H1 (cell line): ENCODE results near the gene CCNH. TPM values are rescaled to one million over a fixed set of nuclear protein-coding genes. Genes with fewer than 3 reads are reported as not detected.

Experiments used
- CTCF ChIA-PET: fragments of 300-600 bp; sonication (Branson Sonifier 250); formaldehyde crosslinking; loops from one replicate; lab custom pipeline; 2021; ENCODE audit not compliant: partially characterized antibody; lab: Charles Lee
- POLR2A ChIA-PET: fragments of 300-600 bp; sonication (Branson Sonifier 250); formaldehyde crosslinking; loops from one replicate; lab custom pipeline; 2021; ENCODE audit warnings: inconsistent platforms; ENCODE audit not compliant: partially characterized antibody; lab: Charles Lee
- DNase-seq, 2 experiments: peaks; one replicate each; pipeline versions ENCODE4 v3.0.0 to v3.0.0-alpha.2; 2010 to 2022; ENCODE audit warnings: low spot score in 2 of 2, low read depth in 1 of 2, mixed read lengths in 1 of 2
- FAIRE-seq: peaks from 2 replicates; lab custom pipeline; 2011; peaks lifted over from hg19 to GRCh38; lab: Jason Lieb, UNC
- H2AFZ ChIP-seq: 2 replicates; pipeline ENCODE4 v1.8.1; 2012; ENCODE audit warnings: low read length, inconsistent platforms
- H2AK5ac ChIP-seq: 2 replicates; pipeline ENCODE4 v1.6.1; 2013; ENCODE audit warnings: low read depth, low read length
- H2BK120ac ChIP-seq: replicated peaks from 2 replicates; pipeline ENCODE3; 2013; ENCODE audit warnings: low read depth, low read length, inconsistent platforms
- H2BK12ac ChIP-seq: 2 replicates; pipeline ENCODE4 v1.6.1; 2013; ENCODE audit warnings: low read depth, low read length
- H2BK15ac ChIP-seq: 2 replicates; pipeline ENCODE4 v1.6.1; 2013; ENCODE audit warnings: low read length
- H2BK20ac ChIP-seq: 2 replicates; pipeline ENCODE4 v1.6.1; 2013; ENCODE audit warnings: low read length
- H2BK5ac ChIP-seq: 2 replicates; pipeline ENCODE4 v1.6.1; 2013; ENCODE audit warnings: low read depth, low read length
- H3K14ac ChIP-seq: 2 replicates; pipeline ENCODE4 v1.6.1; 2013; ENCODE audit warnings: inconsistent platforms; ENCODE audit not compliant: insufficient read length
- H3K18ac ChIP-seq: 2 replicates; pipeline ENCODE4 v1.6.1; 2013; ENCODE audit warnings: low read length; ENCODE audit errors: extremely low read depth
- H3K23ac ChIP-seq: 2 replicates; pipeline ENCODE4 v1.6.1; 2013; ENCODE audit warnings: inconsistent platforms; ENCODE audit not compliant: insufficient read length
- H3K23me2 ChIP-seq: 2 replicates; pipeline ENCODE4 v1.6.1; 2013; ENCODE audit warnings: low read depth, low read length
- H3K27ac ChIP-seq: 2 replicates; pipeline ENCODE4 v1.6.1; 2011; ENCODE audit warnings: low read depth, low read length, inconsistent platforms
- H3K27me3 ChIP-seq, 4 experiments: replicated peaks in 1 of 4; 1 replicate in 1 of 4; 2 replicates in 3 of 4; pipeline versions ENCODE4 v1.6.1 to v1.8.1; 2011 to 2013; ENCODE audit warnings: low read length in 3 of 4, mild to moderate bottlenecking in 3 of 4, inconsistent platforms in 2 of 4, mixed read lengths in 2 of 4, moderate library complexity in 1 of 4; ENCODE audit not compliant: control insufficient read depth in 3 of 4, insufficient read depth in 3 of 4; ENCODE audit errors: extremely low read depth in 1 of 4
- H3K36me3 ChIP-seq, 4 experiments: 2 replicates each; pipeline versions ENCODE4 v1.6.1 to v1.8.1; 2011 to 2013; ENCODE audit warnings: mild to moderate bottlenecking in 4 of 4, low read length in 3 of 4, moderate library complexity in 2 of 4, control low read depth in 1 of 4, inconsistent platforms in 1 of 4; ENCODE audit not compliant: insufficient read depth in 4 of 4, control insufficient read depth in 2 of 4
- H3K4ac ChIP-seq: replicated peaks from 2 replicates; pipeline ENCODE3; 2013; ENCODE audit warnings: low read length, low read depth, mixed read lengths, inconsistent platforms; ENCODE audit not compliant: insufficient read length
- H3K4me1 ChIP-seq, 4 experiments: replicated peaks in 1 of 4; 1 replicate in 1 of 4; 2 replicates in 3 of 4; pipeline versions ENCODE4 v1.6.1 to v1.8.1; 2011 to 2013; ENCODE audit warnings: low read length in 3 of 4, inconsistent platforms in 2 of 4, mixed read lengths in 1 of 4; ENCODE audit not compliant: insufficient read depth in 4 of 4, control insufficient read depth in 3 of 4
- H3K4me2 ChIP-seq, 2 experiments: 2 replicates each; pipeline versions ENCODE4 v1.6.1 to v1.8.1; 2011 to 2013; ENCODE audit warnings: low read depth in 2 of 2, low read length in 2 of 2, control low read depth in 1 of 2, inconsistent platforms in 1 of 2, mild to moderate bottlenecking in 1 of 2; ENCODE audit not compliant: insufficient read depth in 1 of 2
- H3K4me3 ChIP-seq, 4 experiments: fragments of 200-600, 300-600 bp in 1 of 4; sonication (generic), shearing (Covaris generic), sonication (Bioruptor Twin) in 1 of 4; 2 replicates each; pipeline versions ENCODE4 v1.5.1 to v1.8.1; 2011 to 2016; ENCODE audit warnings: low read length in 4 of 4, low read depth in 3 of 4, control low read depth in 2 of 4, inconsistent platforms in 2 of 4, mild to moderate bottlenecking in 2 of 4, mixed read lengths in 1 of 4, moderate library complexity in 1 of 4; ENCODE audit not compliant: insufficient read depth in 2 of 4; ENCODE audit errors: extremely low read depth in 1 of 4
- H3K56ac ChIP-seq: replicated peaks from 2 replicates; pipeline ENCODE3; 2013; ENCODE audit warnings: low read depth, mild to moderate bottlenecking, mixed read lengths, low read length, inconsistent platforms; ENCODE audit not compliant: insufficient read length
- H3K79me1 ChIP-seq: 2 replicates; pipeline ENCODE4 v1.6.1; 2013; ENCODE audit warnings: low read depth, low read length, control low read depth
- H3K79me2 ChIP-seq, 2 experiments: 2 replicates each; pipeline versions ENCODE4 v1.6.1 to v1.8.1; 2012 to 2013; ENCODE audit warnings: low read length in 2 of 2, mild to moderate bottlenecking in 2 of 2, inconsistent platforms in 1 of 2; ENCODE audit not compliant: insufficient read depth in 2 of 2, control insufficient read depth in 1 of 2
- H3K9ac ChIP-seq, 4 experiments: replicated peaks in 1 of 4; 1 replicate in 1 of 4; 2 replicates in 3 of 4; pipeline versions ENCODE4 v1.6.1 to v1.8.1; 2011 to 2013; ENCODE audit warnings: low read depth in 3 of 4, low read length in 3 of 4, control low read depth in 2 of 4, mild to moderate bottlenecking in 2 of 4, moderate library complexity in 2 of 4, inconsistent platforms in 1 of 4; ENCODE audit errors: extremely low read depth in 1 of 4
- H3K9me3 ChIP-seq, 2 experiments: 2 replicates each; pipeline versions ENCODE4 v1.6.1 to v1.8.1; 2012 to 2013; ENCODE audit warnings: mild to moderate bottlenecking in 2 of 2, moderate library complexity in 2 of 2, control low read depth in 1 of 2, inconsistent platforms in 1 of 2, low read depth in 1 of 2, low read length in 1 of 2, mixed read lengths in 1 of 2; ENCODE audit not compliant: insufficient read depth in 2 of 2
- H4K20me1 ChIP-seq, 2 experiments: replicated peaks in 1 of 2; 2 replicates each; pipeline versions ENCODE3 to v1.8.1; 2011 to 2013; ENCODE audit warnings: inconsistent platforms in 2 of 2, low read length in 2 of 2, mild to moderate bottlenecking in 1 of 2; ENCODE audit not compliant: insufficient read depth in 2 of 2, control insufficient read depth in 1 of 2
- H4K5ac ChIP-seq: 2 replicates; pipeline ENCODE4 v1.6.1; 2013; ENCODE audit warnings: low read length, low read depth, mixed read lengths, inconsistent platforms; ENCODE audit not compliant: insufficient read length
- H4K8ac ChIP-seq: 2 replicates; pipeline ENCODE4 v1.8.0; 2013; ENCODE audit warnings: mild to moderate bottlenecking, moderate library complexity, low read length, inconsistent platforms; ENCODE audit not compliant: insufficient read depth; ENCODE audit errors: extremely low read depth
- H4K91ac ChIP-seq: replicated peaks from 2 replicates; pipeline ENCODE3; 2013; ENCODE audit warnings: low read length, mixed read lengths, inconsistent platforms; ENCODE audit not compliant: insufficient read length
- CBX8 ChIP-seq: fragments of 300-800, 300-1000 bp; sonication (generic); IDR thresholded peaks from 2 replicates; pipeline ENCODE4 v1.7.1; 2016; ENCODE audit warnings: low read depth, low read length, borderline replicate concordance
- CTBP2 ChIP-seq: IDR thresholded peaks from 2 replicates; pipeline ENCODE4 v1.7.0; 2011; ENCODE audit warnings: borderline replicate concordance, mild to moderate bottlenecking, moderate library complexity, mixed read lengths, low read length; ENCODE audit not compliant: insufficient read depth, insufficient read length
- KDM1A ChIP-seq: fragments of 200-600, 300-600 bp; sonication (generic); IDR thresholded peaks from 2 replicates; pipeline ENCODE4 v1.7.1; 2016; ENCODE audit warnings: mild to moderate bottlenecking, low read length, borderline replicate concordance
- KDM5A ChIP-seq: fragments of 200-600 bp; IDR thresholded peaks from 2 replicates; pipeline ENCODE4 v1.7.1; 2012; ENCODE audit warnings: mild to moderate bottlenecking, low read length, inconsistent platforms, mixed read lengths
- PHF8 ChIP-seq: fragments of 200-600 bp; sonication (generic); conservative IDR thresholded peaks from 2 replicates; pipeline ENCODE4 v1.7.1; 2012; ENCODE audit warnings: low read depth, mild to moderate bottlenecking, inconsistent platforms, low read length, moderate library complexity
- POU5F1 ChIP-seq: IDR thresholded peaks from 2 replicates; pipeline ENCODE4 v1.6.1; 2011; ENCODE audit warnings: low read depth, mild to moderate bottlenecking, low read length, moderate library complexity
- RAD21 ChIP-seq, 2 experiments: IDR thresholded peaks in 1 of 2; conservative IDR thresholded peaks in 1 of 2; 2 replicates each; pipeline ENCODE4 v1.6.1; 2011; ENCODE audit warnings: low read depth in 2 of 2, low read length in 2 of 2, improper control_type of control experiment in 1 of 2, inconsistent platforms in 1 of 2, mild to moderate bottlenecking in 1 of 2, moderate library complexity in 1 of 2
- SRF ChIP-seq: IDR thresholded peaks from 2 replicates; pipeline ENCODE4 v1.6.1; 2011; ENCODE audit warnings: mild to moderate bottlenecking, low read depth, low read length, moderate library complexity
- WGBS, 2 experiments: shearing (Covaris generic) in 1 of 2; methylation state at CpG; one replicate each; pipeline versions ENCODE4 v1.1.6 to v1.1.7; 2013 to 2015; ENCODE audit warnings: low lambda C conversion rate in 2 of 2, mixed read lengths in 2 of 2, inconsistent platforms in 1 of 2, low coverage in 1 of 2, missing lambda C conversion rate in 1 of 2; ENCODE audit not compliant: insufficient replicate concordance in 2 of 2, insufficient coverage in 1 of 2, insufficient read length in 1 of 2; ENCODE audit errors: extremely low coverage in 1 of 2, missing lambda C conversion rate in 1 of 2; 5-methylcytosine and 5-hydroxymethylcytosine counted together
- polyA plus RNA-seq, 7 experiments: library from polyadenylated mRNA; depleted of rRNA in 3 of 7; stranded (reverse) in 5 of 7; unstranded in 2 of 7; fragments of >200 nt in 5 of 7; fragments of 200-250 nt in 2 of 7; gene quantifications; 1 replicate in 5 of 7; 2 replicates in 1 of 7; 4 replicates in 1 of 7; pipeline versions ENCODE4 v1.2.1 to v1.2.3, GENCODE V29; 2011 to 2013; ENCODE audit warnings: missing spikeins in 2 of 7, mixed read lengths in 2 of 7
- total RNA-seq: library from RNA; stranded (reverse); fragmentation: NEBNext Ultra II Directional; extraction: Animal tissue kit (Norgen Biotek cat#: 25700); gene quantifications from 2 replicates; pipeline ENCODE4 v1.2.1, GENCODE V29; 2021
- TF ChIP-seq, protein P1 (sequence below): IDR thresholded peaks from 2 replicates; pipeline ENCODE4 v1.6.1; 2012; ENCODE audit warnings: inconsistent platforms
- TF ChIP-seq, protein P2 (sequence below), 3 experiments: IDR thresholded peaks; 1 replicate in 2 of 3; 2 replicates in 1 of 3; pipeline versions ENCODE4 v1.5.1 to v1.6.1; 2011; ENCODE audit warnings: low read length in 3 of 3, mild to moderate bottlenecking in 3 of 3, inconsistent platforms in 2 of 3, low read depth in 1 of 3, moderate library complexity in 1 of 3; ENCODE audit not compliant: insufficient read depth in 1 of 3; ENCODE audit errors: control extremely low read depth in 1 of 3

The CCNH gene
- total and polyA plus RNA-seq, 2 of the 8 experiments (the other 6 are each of a cell fraction or from before 2014, with no cell fraction given): 38.2 to 41.8 TPM

- H3K79me1 ChIP-seq: no peaks in the 10 kb centered on the region
- FAIRE-seq (no peak), DNase-seq (no peak)
- H4K8ac ChIP-seq: no peak overlapping the region
- no peaks in the 10 kb centered on the region for H3K79me2 ChIP-seq
- no peak overlapping the region for H3K23ac ChIP-seq
- H3K9ac ChIP-seq: no peak overlapping the region
- no peak overlapping the region for H2AK5ac ChIP-seq
- H3K18ac ChIP-seq: no peak overlapping the region
- H2BK5ac ChIP-seq: no peak overlapping the region
- H4K20me1 ChIP-seq: no peaks in the 10 kb centered on the region
- no peak overlapping the region for H3K56ac ChIP-seq
- H4K5ac ChIP-seq: no peak overlapping the region
- peaks cover 0 to under 1% (median 0%) of the 10 kb centered on the region in 4 experiments; a peak in 1 of 7 replicates for H3K27me3 ChIP-seq
- no peak overlapping the region for H2BK20ac ChIP-seq
- H3K9me3 ChIP-seq: no peaks in the 10 kb centered on the region
- no peak overlapping the region for H2AFZ ChIP-seq
- no peak overlapping the region for H2BK12ac ChIP-seq
- H4K91ac ChIP-seq: no peak overlapping the region
- ChIA-PET POLR2A (interaction anchor here (0.7 kb wide), 1 partner anchor 169 kb away, joined by 3 read pairs; no protein-coding TSS in a partner anchor), CTCF (interaction anchor here (0.9 kb wide), 1 partner anchor 11 kb away, joined by 3 read pairs; no protein-coding TSS in a partner anchor)
- H3K36me3 ChIP-seq: peaks cover 4 to 64% (median 18%) of the 10 kb centered on the region in 4 experiments; a peak in 7 of 8 replicates
- H2BK120ac ChIP-seq: no peak overlapping the region
- H3K23me2 ChIP-seq: no peaks in the 10 kb centered on the region
- H3K4ac ChIP-seq: no peak overlapping the region
- H2BK15ac ChIP-seq: no peak overlapping the region
- H3K4me1 ChIP-seq: no peaks in the 10 kb centered on the region
- H3K14ac ChIP-seq: no peak overlapping the region
- no peak overlapping the region for H3K27ac ChIP-seq
- WGBS, 2 experiments: 81% methylated on average over 1 of the region's 1 CpG; no CpG with 5 or more reads in 1 of the 2 experiments
- no peak overlapping the region for H3K4me3 ChIP-seq
- no peak overlapping the region for H3K4me2 ChIP-seq
- TF ChIP-seq PHF8: no peak
- TF ChIP-seq RAD21 (IDR thresholded peaks at IDR 0.05 in 1 of 2, conservative IDR thresholded peaks at IDR 0.05 in 1 of 2; ENCODE audit: low read depth in 2 of 2, low read length in 2 of 2): no peak
- no peak for TF ChIP-seq KDM1A
- TF ChIP-seq CBX8: no peak
- no peak for TF ChIP-seq SRF
- TF ChIP-seq KDM5A: no peak
- TF ChIP-seq POU5F1: no peak
- TF ChIP-seq, protein P1, sequence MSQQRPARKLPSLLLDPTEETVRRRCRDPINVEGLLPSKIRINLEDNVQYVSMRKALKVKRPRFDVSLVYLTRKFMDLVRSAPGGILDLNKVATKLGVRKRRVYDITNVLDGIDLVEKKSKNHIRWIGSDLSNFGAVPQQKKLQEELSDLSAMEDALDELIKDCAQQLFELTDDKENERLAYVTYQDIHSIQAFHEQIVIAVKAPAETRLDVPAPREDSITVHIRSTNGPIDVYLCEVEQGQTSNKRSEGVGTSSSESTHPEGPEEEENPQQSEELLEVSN: no peak
- TF ChIP-seq, protein P2, sequence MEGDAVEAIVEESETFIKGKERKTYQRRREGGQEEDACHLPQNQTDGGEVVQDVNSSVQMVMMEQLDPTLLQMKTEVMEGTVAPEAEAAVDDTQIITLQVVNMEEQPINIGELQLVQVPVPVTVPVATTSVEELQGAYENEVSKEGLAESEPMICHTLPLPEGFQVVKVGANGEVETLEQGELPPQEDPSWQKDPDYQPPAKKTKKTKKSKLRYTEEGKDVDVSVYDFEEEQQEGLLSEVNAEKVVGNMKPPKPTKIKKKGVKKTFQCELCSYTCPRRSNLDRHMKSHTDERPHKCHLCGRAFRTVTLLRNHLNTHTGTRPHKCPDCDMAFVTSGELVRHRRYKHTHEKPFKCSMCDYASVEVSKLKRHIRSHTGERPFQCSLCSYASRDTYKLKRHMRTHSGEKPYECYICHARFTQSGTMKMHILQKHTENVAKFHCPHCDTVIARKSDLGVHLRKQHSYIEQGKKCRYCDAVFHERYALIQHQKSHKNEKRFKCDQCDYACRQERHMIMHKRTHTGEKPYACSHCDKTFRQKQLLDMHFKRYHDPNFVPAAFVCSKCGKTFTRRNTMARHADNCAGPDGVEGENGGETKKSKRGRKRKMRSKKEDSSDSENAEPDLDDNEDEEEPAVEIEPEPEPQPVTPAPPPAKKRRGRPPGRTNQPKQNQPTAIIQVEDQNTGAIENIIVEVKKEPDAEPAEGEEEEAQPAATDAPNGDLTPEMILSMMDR (IDR thresholded peaks at IDR 0.05; ENCODE audit: control extremely low read depth in 1 of 3, insufficient read depth in 1 of 3, low read depth in 1 of 3, low read length in 3 of 3): no peak
- TF ChIP-seq CTBP2: no peak
Observed at GRCh38 chr5:87383216-87383615, 29.5 kb downstream of the CCNH start.
